Ovary (tissue), 3 donors: ENCODE measurements around the gene TRDMT1.

ENCODE experiments used
- POLR2A ChIP-seq: fragments of 450-650 bp; IDR thresholded peaks from one replicate; pipeline ENCODE4 v1.6.1; 2017; ENCODE audit warnings: antibody characterized with exemption, mild to moderate bottlenecking, moderate library complexity
- TF ChIP-seq, protein P1 (sequence below), 3 donors: fragments of 450-650 bp in 2 of 3; fragments of 200-600 bp in 1 of 3; IDR thresholded peaks; one replicate each; pipeline versions ENCODE4 v1.5.1 to v1.8.0; 2016 to 2022; ENCODE audit warnings: antibody characterized with exemption in 3 of 3, mild to moderate bottlenecking in 1 of 3
- donor health status: DM: no; HTN: no; CAD: no.

DNA sequence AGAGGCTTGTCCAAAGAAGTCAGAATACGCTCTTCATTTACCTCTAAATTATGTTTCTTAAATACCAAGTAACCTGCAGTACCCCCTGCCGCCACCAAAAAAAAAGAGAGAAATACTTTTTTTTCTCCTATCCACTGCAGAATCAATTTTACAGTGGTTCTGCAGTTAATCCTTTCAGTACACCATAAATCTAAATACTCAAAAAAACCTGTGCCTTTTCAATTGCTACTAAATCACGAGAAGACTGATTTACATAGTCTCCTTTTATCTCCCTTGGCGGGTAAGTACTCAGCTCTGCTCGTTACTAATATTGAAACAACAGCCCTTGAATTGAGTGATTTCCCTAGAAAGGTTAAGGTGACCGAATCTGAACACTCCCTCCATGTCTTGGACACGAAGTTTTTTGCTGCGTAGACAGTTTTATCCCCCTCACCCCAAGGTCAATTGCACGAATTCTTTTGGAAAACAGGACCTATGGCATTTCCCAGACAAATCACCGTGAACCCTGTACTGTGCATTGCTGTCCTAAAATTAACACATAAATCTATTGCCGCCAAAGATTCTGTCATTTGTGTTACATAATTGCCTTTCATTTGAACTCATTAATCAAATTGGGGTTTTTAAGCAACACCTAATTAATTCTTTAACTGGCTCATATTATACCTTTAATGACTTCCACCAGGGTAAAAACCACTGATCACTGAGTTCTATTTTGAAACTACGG, 26.1 kb upstream of the TRDMT1 start:
- TF ChIP-seq, protein P1, sequence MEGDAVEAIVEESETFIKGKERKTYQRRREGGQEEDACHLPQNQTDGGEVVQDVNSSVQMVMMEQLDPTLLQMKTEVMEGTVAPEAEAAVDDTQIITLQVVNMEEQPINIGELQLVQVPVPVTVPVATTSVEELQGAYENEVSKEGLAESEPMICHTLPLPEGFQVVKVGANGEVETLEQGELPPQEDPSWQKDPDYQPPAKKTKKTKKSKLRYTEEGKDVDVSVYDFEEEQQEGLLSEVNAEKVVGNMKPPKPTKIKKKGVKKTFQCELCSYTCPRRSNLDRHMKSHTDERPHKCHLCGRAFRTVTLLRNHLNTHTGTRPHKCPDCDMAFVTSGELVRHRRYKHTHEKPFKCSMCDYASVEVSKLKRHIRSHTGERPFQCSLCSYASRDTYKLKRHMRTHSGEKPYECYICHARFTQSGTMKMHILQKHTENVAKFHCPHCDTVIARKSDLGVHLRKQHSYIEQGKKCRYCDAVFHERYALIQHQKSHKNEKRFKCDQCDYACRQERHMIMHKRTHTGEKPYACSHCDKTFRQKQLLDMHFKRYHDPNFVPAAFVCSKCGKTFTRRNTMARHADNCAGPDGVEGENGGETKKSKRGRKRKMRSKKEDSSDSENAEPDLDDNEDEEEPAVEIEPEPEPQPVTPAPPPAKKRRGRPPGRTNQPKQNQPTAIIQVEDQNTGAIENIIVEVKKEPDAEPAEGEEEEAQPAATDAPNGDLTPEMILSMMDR (IDR thresholded peaks at IDR 0.05): peak; percentile 19 to 67 (median 59)
- no peak for TF ChIP-seq POLR2A
